GM18520 (cell line): Measurements from ENCODE around the gene ST8SIA6.
A peak's percentile ranks its signal among the peaks of the same experiment; 100 is the strongest.
"Not testable (repeated sequence)": the region's sequence is repeated elsewhere in the genome, so short reads cannot be mapped to it uniquely, and the experiment has no call there.

Experiments used
- ATAC-seq: cut with Tn5 transposase; IDR thresholded peaks from one replicate; pipeline ENCODE4 v1.9.1; 2021; ENCODE audit not compliant: unreplicated experiment

Gene ST8SIA6

GRCh38 chr10:17457083-17457482 is 2.7 kb upstream of the ST8SIA6 start:
- no peak for ATAC-seq

- ATAC-seq: no peak
These were observed 1.7 kb upstream of the ST8SIA6 start for GRCh38 chr10:17456032-17456548.

- ATAC-seq: no peak
These were observed 673 bp upstream of the ST8SIA6 start for GRCh38 chr10:17455015-17455520.

- ATAC-seq: no peak
These were observed 863 bp downstream of the ST8SIA6 start for GRCh38 chr10:17453373-17454091.

- ATAC-seq: no peak
These were observed 1.4 kb downstream of the ST8SIA6 start for GRCh38 chr10:17453035-17453372.

GRCh38 chr10:17452060-17452841 is 2.1 kb downstream of the ST8SIA6 start:
- no peak for ATAC-seq

- ATAC-seq: no peak
These were observed 4.4 kb downstream of the ST8SIA6 start for GRCh38 chr10:17450024-17450423.

GRCh38 chr10:17445400-17445998 is 8.9 kb downstream of the ST8SIA6 start:
- no peak for ATAC-seq

- ATAC-seq: no peak
These were observed 10.0 kb downstream of the ST8SIA6 start for GRCh38 chr10:17444388-17444714.

- ATAC-seq: peak; percentile 97
These were observed 10.5 kb downstream of the ST8SIA6 start for GRCh38 chr10:17443707-17444387.

GRCh38 chr10:17438583-17438982 is 15.8 kb downstream of the ST8SIA6 start:
- ATAC-seq: no peak

- ATAC-seq: not testable (repeated sequence)
These were observed 17.8 kb downstream of the ST8SIA6 start for GRCh38 chr10:17436578-17436977.

GRCh38 chr10:17435953-17436352 is 18.4 kb downstream of the ST8SIA6 start:
- ATAC-seq: no peak

GRCh38 chr10:17435187-17435586 is 19.2 kb downstream of the ST8SIA6 start:
- no peak for ATAC-seq

- ATAC-seq: no peak
These were observed 21.7 kb downstream of the ST8SIA6 start for GRCh38 chr10:17432723-17433122.

- ATAC-seq: no peak
These were observed 22.5 kb downstream of the ST8SIA6 start for GRCh38 chr10:17431871-17432311.

- ATAC-seq: no peak
These were observed 23.6 kb downstream of the ST8SIA6 start for GRCh38 chr10:17430647-17431355.

- ATAC-seq: no peak
These were observed 24.9 kb downstream of the ST8SIA6 start for GRCh38 chr10:17429490-17429889.

GRCh38 chr10:17428351-17429097 is 25.9 kb downstream of the ST8SIA6 start:
- no peak for ATAC-seq
